DOHH2 (cell line): ENCODE results near the gene TTBK2.

Source experiments
- H3F3A ChIP-seq: fragments of 200-600 bp; sonication (generic), shearing (Covaris generic); 2 replicates; pipeline ENCODE4 v1.6.0; 2016; ENCODE audit warnings: antibody characterized with exemption, mild to moderate bottlenecking; ENCODE audit not compliant: control insufficient read depth, insufficient read depth
- H3K27ac ChIP-seq: fragments of 200-600 bp; sonication (generic); 2 replicates; pipeline ENCODE4 v1.5.1; 2014; ENCODE audit warnings: low read depth, mild to moderate bottlenecking, low read length, moderate library complexity
- H3K27me3 ChIP-seq: fragments of 200-600 bp; sonication (generic); 2 replicates; pipeline ENCODE4 v1.6.1; 2014; ENCODE audit warnings: mild to moderate bottlenecking, low read length, mixed read lengths; ENCODE audit not compliant: control insufficient read depth
- H3K36me3 ChIP-seq: fragments of 200-600 bp; sonication (generic); 2 replicates; pipeline ENCODE4 v1.6.1; 2014; ENCODE audit warnings: mild to moderate bottlenecking, low read length, moderate library complexity, mixed read lengths; ENCODE audit not compliant: control insufficient read depth
- H3K4me1 ChIP-seq: fragments of 200-600 bp; sonication (generic); 2 replicates; pipeline ENCODE4 v1.6.1; 2014; ENCODE audit warnings: mild to moderate bottlenecking, low read length, mixed read lengths; ENCODE audit not compliant: control insufficient read depth
- H3K4me2 ChIP-seq: fragments of 200-600 bp; sonication (generic); 2 replicates; pipeline ENCODE4 v1.6.0; 2014; ENCODE audit warnings: mild to moderate bottlenecking, low read length, moderate library complexity
- H3K4me3 ChIP-seq: fragments of 200-600 bp; sonication (generic); 2 replicates; pipeline ENCODE4 v1.5.1; 2014; ENCODE audit warnings: mild to moderate bottlenecking, low read length, mixed read lengths
- H3K79me2 ChIP-seq: fragments of 200-600 bp; sonication (generic); 2 replicates; pipeline ENCODE4 v1.6.1; 2014; ENCODE audit warnings: mild to moderate bottlenecking, low read length, mixed read lengths; ENCODE audit not compliant: control insufficient read depth
- H3K9me2 ChIP-seq: fragments of 200-600 bp; sonication (generic); replicated peaks from 2 replicates; pipeline ENCODE4 v1.6.1; 2014; ENCODE audit warnings: mild to moderate bottlenecking, low read length, mixed read lengths; ENCODE audit not compliant: control insufficient read depth
- H3K9me3 ChIP-seq: fragments of 200-600 bp; sonication (generic); 2 replicates; pipeline ENCODE4 v1.6.1; 2014; ENCODE audit warnings: antibody characterized with exemption, low read length, mixed read lengths; ENCODE audit not compliant: control insufficient read depth, insufficient read depth
- H4K20me1 ChIP-seq: fragments of 200-600 bp; sonication (generic); 2 replicates; pipeline ENCODE4 v1.6.0; 2014; ENCODE audit warnings: low read depth, mild to moderate bottlenecking, antibody characterized with exemption, low read length, moderate library complexity; ENCODE audit not compliant: control insufficient read depth, insufficient read depth
- EZH2phosphoT487 ChIP-seq: fragments of 200-600 bp; sonication (generic); IDR thresholded peaks from 2 replicates; pipeline ENCODE4 v1.6.1; 2017; ENCODE audit warnings: borderline replicate concordance, mild to moderate bottlenecking, antibody characterized with exemption, low read length, moderate library complexity, mixed read lengths
- TF ChIP-seq, protein P1 (sequence below): fragments of 200-600 bp; sonication (generic); IDR thresholded peaks from one replicate; pipeline ENCODE4 v1.5.1; 2014; ENCODE audit warnings: antibody characterized with exemption, mild to moderate bottlenecking, low read depth, low read length; ENCODE audit not compliant: poor library complexity, severe bottlenecking

The TTBK2 gene

DNA sequence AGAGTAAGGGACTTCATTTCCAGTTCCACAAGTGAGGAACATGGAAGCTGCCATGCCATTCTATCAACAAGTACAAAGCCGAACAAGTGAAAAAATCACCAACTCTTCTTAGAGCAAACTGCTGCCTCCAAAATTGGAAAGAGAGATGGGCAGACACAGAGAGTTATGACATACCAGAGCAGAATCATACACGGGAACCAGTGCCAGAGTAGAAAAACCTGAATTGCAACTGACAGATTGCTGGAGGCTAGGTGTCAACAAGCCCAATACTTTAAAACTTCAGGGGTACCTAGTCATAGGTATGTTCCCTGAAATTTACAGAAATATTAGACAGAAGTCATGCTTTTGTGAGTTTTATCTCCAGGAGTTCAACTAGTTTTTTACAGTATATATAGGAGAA is 62.0 kb downstream of the TTBK2 start:
- Histone ChIP-seq H3K4me3 (no peak overlapping the region), H3K4me1 (no peaks in the 10 kb centered on the region), H3K27me3 (no peaks in the 10 kb centered on the region), H3K27ac (no peak overlapping the region), H3K9me3 (no peaks in the 10 kb centered on the region), H4K20me1 (no peaks in the 10 kb centered on the region), H3K79me2 (no peaks in the 10 kb centered on the region), H3K4me2 (no peak overlapping the region), H3K36me3 (no peaks in the 10 kb centered on the region), H3F3A (no peaks in the 10 kb centered on the region), H3K9me2 (no peaks in the 10 kb centered on the region)
- no peak for TF ChIP-seq EZH2phosphoT487
- TF ChIP-seq, protein P1, sequence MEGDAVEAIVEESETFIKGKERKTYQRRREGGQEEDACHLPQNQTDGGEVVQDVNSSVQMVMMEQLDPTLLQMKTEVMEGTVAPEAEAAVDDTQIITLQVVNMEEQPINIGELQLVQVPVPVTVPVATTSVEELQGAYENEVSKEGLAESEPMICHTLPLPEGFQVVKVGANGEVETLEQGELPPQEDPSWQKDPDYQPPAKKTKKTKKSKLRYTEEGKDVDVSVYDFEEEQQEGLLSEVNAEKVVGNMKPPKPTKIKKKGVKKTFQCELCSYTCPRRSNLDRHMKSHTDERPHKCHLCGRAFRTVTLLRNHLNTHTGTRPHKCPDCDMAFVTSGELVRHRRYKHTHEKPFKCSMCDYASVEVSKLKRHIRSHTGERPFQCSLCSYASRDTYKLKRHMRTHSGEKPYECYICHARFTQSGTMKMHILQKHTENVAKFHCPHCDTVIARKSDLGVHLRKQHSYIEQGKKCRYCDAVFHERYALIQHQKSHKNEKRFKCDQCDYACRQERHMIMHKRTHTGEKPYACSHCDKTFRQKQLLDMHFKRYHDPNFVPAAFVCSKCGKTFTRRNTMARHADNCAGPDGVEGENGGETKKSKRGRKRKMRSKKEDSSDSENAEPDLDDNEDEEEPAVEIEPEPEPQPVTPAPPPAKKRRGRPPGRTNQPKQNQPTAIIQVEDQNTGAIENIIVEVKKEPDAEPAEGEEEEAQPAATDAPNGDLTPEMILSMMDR: no peak

DNA sequence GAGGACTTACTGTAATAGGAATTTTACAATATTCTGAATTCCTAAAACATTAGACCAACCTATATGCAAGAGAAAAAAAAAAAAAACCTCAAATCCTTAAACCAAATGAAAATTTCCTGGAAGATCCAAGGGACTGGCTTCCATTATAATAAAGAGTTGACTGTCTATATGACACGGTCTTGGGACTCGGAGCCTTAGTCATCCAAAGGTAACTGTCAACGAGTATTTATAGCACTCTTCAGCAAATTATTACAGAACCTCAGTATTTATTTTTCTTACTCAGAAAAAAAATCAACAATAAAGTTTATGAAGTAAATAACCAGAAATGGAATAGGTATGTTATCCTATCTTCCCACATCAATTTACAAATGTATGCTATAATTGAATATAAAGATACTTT is 66.0 kb downstream of the TTBK2 start:
- Histone ChIP-seq H3K9me3 (no peaks in the 10 kb centered on the region), H3K36me3 (no peaks in the 10 kb centered on the region), H4K20me1 (no peaks in the 10 kb centered on the region; the same call in 1 of the 2 replicates), H3F3A (no peaks in the 10 kb centered on the region), H3K79me2 (no peaks in the 10 kb centered on the region), H3K9me2 (no peaks in the 10 kb centered on the region), H3K4me1 (no peaks in the 10 kb centered on the region), H3K4me2 (no peak overlapping the region), H3K4me3 (no peak overlapping the region), H3K27ac (no peak overlapping the region), H3K27me3 (no peaks in the 10 kb centered on the region)
- TF ChIP-seq, protein P1: no peak
- TF ChIP-seq EZH2phosphoT487: no peak

DNA sequence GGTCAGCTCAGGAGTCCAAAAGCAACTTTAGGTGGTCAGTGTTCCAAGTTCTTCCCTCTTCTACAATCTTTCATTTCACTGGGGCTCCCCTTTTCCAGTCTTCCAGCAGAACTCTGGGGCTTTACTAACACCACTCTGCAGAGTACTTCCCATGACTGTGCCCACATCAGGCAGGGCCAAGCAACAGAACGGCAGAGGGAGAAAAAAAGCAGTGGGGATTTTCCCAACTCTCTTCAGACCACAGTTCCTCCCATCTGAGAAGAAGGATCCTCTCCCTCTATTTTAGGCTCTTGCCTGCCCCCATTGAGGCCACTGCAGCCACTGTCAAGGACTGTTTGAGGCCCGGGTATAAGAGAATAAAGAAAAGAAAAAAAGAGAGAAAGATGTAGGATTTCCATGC is 70.7 kb downstream of the TTBK2 start:
- H3K9me2 ChIP-seq: no peaks in the 10 kb centered on the region
- no peaks in the 10 kb centered on the region for H3K36me3 ChIP-seq
- no peaks in the 10 kb centered on the region; the same call in 1 of the 2 replicates for H4K20me1 ChIP-seq
- H3K4me3 ChIP-seq: no peak overlapping the region
- no peak overlapping the region for H3K4me2 ChIP-seq
- TF ChIP-seq, protein P1: no peak
- TF ChIP-seq EZH2phosphoT487: no peak
- no peaks in the 10 kb centered on the region for H3K4me1 ChIP-seq
- H3K27ac ChIP-seq: no peak overlapping the region
- H3K79me2 ChIP-seq: no peaks in the 10 kb centered on the region
- H3K27me3 ChIP-seq: no peaks in the 10 kb centered on the region
- no peaks in the 10 kb centered on the region for H3K9me3 ChIP-seq
- H3F3A ChIP-seq: no peaks in the 10 kb centered on the region
